Loucy (cell line): ENCODE data around the gene SDCCAG8.

Experiments
- H2AFZ ChIP-seq: fragments of 200-600 bp; sonication (generic); 2 replicates; pipeline ENCODE4 v1.6.0; 2016; ENCODE audit warnings: antibody characterized with exemption, mild to moderate bottlenecking, low read length, moderate library complexity
- H3F3A ChIP-seq: fragments of 200-600 bp; 2 replicates; pipeline ENCODE4 v1.6.0; 2016; ENCODE audit warnings: antibody characterized with exemption, low read depth, mild to moderate bottlenecking
- H3K27me3 ChIP-seq: fragments of 200-600 bp; sonication (generic); 2 replicates; pipeline ENCODE4 v1.6.1; 2014; ENCODE audit warnings: low read length, mild to moderate bottlenecking; ENCODE audit not compliant: insufficient read depth, poor library complexity, severe bottlenecking
- H3K36me3 ChIP-seq: fragments of 200-600 bp; sonication (generic); 2 replicates; pipeline ENCODE4 v1.6.1; 2016; ENCODE audit warnings: low read length; ENCODE audit not compliant: insufficient read depth
- H3K4me1 ChIP-seq: fragments of 200-600 bp; sonication (generic); 2 replicates; pipeline ENCODE4 v1.5.1; 2014; ENCODE audit warnings: low read length, mild to moderate bottlenecking; ENCODE audit not compliant: insufficient read depth, poor library complexity, severe bottlenecking
- H3K4me2 ChIP-seq: fragments of 200-600 bp; sonication (generic); 2 replicates; pipeline ENCODE4 v1.6.0; 2014; ENCODE audit warnings: antibody characterized with exemption, low read length, low read depth, mild to moderate bottlenecking; ENCODE audit not compliant: poor library complexity, severe bottlenecking
- H3K4me3 ChIP-seq: fragments of 200-600 bp; sonication (generic); 2 replicates; pipeline ENCODE4 v1.5.1; 2014; ENCODE audit warnings: low read length, mild to moderate bottlenecking, mixed read lengths; ENCODE audit not compliant: poor library complexity, severe bottlenecking
- H3K79me2 ChIP-seq: fragments of 200-600 bp; sonication (generic); 2 replicates; pipeline ENCODE4 v1.6.1; 2014; ENCODE audit warnings: low read length; ENCODE audit not compliant: insufficient read depth
- H3K9ac ChIP-seq: fragments of 200-600 bp; sonication (generic); 2 replicates; pipeline ENCODE4 v1.6.0; 2014; ENCODE audit warnings: mild to moderate bottlenecking, low read depth, low read length, moderate library complexity; ENCODE audit not compliant: poor library complexity, severe bottlenecking
- H3K9me2 ChIP-seq: fragments of 200-600 bp; sonication (generic); replicated peaks from 2 replicates; pipeline ENCODE4 v1.6.1; 2016; ENCODE audit warnings: low read depth, low read length, mixed read lengths
- H3K9me3 ChIP-seq: fragments of 200-600 bp; sonication (generic); 2 replicates; pipeline ENCODE4 v1.6.1; 2014; ENCODE audit warnings: mild to moderate bottlenecking, antibody characterized with exemption, low read length, low read depth; ENCODE audit not compliant: insufficient read depth
- H4K20me1 ChIP-seq: fragments of 200-600 bp; sonication (generic); 2 replicates; pipeline ENCODE4 v1.6.0; 2014; ENCODE audit warnings: antibody characterized with exemption, low read length, mild to moderate bottlenecking; ENCODE audit not compliant: insufficient read depth, poor library complexity, severe bottlenecking
- CTCF ChIP-seq: fragments of 200-600 bp; sonication (generic); conservative IDR thresholded peaks from 2 replicates; pipeline ENCODE4 v1.5.1; 2014; ENCODE audit warnings: mild to moderate bottlenecking, antibody characterized with exemption, low read length
- EZH2phosphoT487 ChIP-seq: fragments of 200-600 bp; IDR thresholded peaks from 2 replicates; pipeline ENCODE4 v1.6.1; 2018; ENCODE audit warnings: antibody characterized with exemption, mild to moderate bottlenecking, moderate library complexity, borderline replicate concordance

Gene SDCCAG8

GRCh38 chr1:243505986-243506689 is 250.3 kb downstream of the SDCCAG8 start:
- H3K4me3 ChIP-seq = no peak overlapping the region
- H3K4me1 ChIP-seq = peaks cover 36% of the 10 kb centered on the region
- H3K36me3 ChIP-seq = 0 out of 2 replicates have a peak, but pooled peaks cover under 1% of the 10 kb centered on the region
- H3K27me3 ChIP-seq = no peaks in the 10 kb centered on the region
- peak overlapping the region; percentile 12; the same call in 1 of the 2 replicates for H2AFZ ChIP-seq
- H3K9me3 ChIP-seq = no peaks in the 10 kb centered on the region
- H3K9me2 ChIP-seq = no peaks in the 10 kb centered on the region
- peak overlapping the region; percentile 36 for H3K4me2 ChIP-seq
- no peaks in the 10 kb centered on the region for H4K20me1 ChIP-seq
- no peak overlapping the region for H3K9ac ChIP-seq
- H3K79me2 ChIP-seq = no peaks in the 10 kb centered on the region
- no peaks in the 10 kb centered on the region for H3F3A ChIP-seq
- TF ChIP-seq EZH2phosphoT487 (no peak), CTCF (no peak)

- no peaks in the 10 kb centered on the region for H3K9me2 ChIP-seq
- H3K36me3 ChIP-seq = no peaks in the 10 kb centered on the region
- no peaks in the 10 kb centered on the region for H3F3A ChIP-seq
- H3K9me3 ChIP-seq = no peaks in the 10 kb centered on the region
- no peak overlapping the region for H3K4me3 ChIP-seq
- peak overlapping the region; percentile 36 for H3K4me2 ChIP-seq
- peak overlapping the region; percentile 29; the same call in 1 of the 2 replicates for H2AFZ ChIP-seq
- H3K27me3 ChIP-seq = no peaks in the 10 kb centered on the region
- H4K20me1 ChIP-seq = no peaks in the 10 kb centered on the region
- no peaks in the 10 kb centered on the region for H3K79me2 ChIP-seq
- TF ChIP-seq EZH2phosphoT487 (no peak), CTCF (no peak)
- no peak overlapping the region for H3K9ac ChIP-seq
- peaks cover 36% of the 10 kb centered on the region for H3K4me1 ChIP-seq
These were observed 251.3 kb downstream of the SDCCAG8 start for GRCh38 chr1:243507001-243507671.

- Histone ChIP-seq H4K20me1 (no peaks in the 10 kb centered on the region), H3K4me3 (no peak overlapping the region), H3K4me2 (peak overlapping the region; percentile 36), H3K9me2 (no peaks in the 10 kb centered on the region), H3K4me1 (peaks cover 36% of the 10 kb centered on the region), H3K9me3 (no peaks in the 10 kb centered on the region), H3K27me3 (no peaks in the 10 kb centered on the region), H3F3A (no peaks in the 10 kb centered on the region), H3K36me3 (no peaks in the 10 kb centered on the region), H3K9ac (no peak overlapping the region), H3K79me2 (no peaks in the 10 kb centered on the region), H2AFZ (peak overlapping the region; percentile 42; the same call in 1 of the 2 replicates)
- TF ChIP-seq CTCF (no peak), EZH2phosphoT487 (no peak)
These were observed 251.9 kb downstream of the SDCCAG8 start for GRCh38 chr1:243507672-243508302.
